Measurements from ENCODE around the gene SLC27A2.
A peak's percentile ranks its signal among the peaks of the same experiment; 100 is the strongest.
"Not testable (repeated sequence)": the region's sequence is repeated elsewhere in the genome, so short reads cannot be mapped to it uniquely, and the experiment has no call there.

SLC27A2 gene

DNA sequence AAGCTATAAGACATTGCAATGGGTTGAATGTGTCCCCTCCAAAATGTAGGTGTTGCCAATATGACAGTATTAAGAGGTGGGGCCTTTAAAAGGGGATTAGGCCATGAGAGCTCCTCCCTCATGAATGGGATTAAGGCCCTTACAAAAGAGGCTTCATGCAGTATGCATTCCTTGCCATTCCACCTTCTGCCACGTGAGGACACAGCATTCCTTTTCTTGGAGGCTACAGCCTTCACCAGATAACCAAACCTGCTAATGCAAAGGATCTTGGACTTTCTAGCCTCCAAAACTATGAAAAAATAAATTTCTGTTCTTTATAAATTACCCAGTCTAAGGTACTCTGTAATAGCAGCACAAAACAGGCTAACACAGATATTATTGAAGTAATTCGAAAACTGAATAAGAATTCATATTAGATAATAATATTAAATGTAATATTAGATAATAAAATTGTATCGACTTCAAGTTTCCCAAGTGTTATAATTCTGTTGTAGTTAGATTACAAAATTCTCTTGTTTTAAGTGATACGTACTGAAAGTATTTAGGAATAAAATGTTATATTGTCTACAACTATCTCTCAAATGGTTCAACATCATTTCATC, 33.5 kb upstream of the SLC27A2 start:
- H3K27me3 Mint-ChIP-seq: peaks cover 1% of the 10 kb centered on the region
- DNase-seq (no peak), ATAC-seq (no peak)
- no peak overlapping the region for H3K4me3 Mint-ChIP-seq
- H3K9me3 Mint-ChIP-seq: no peaks in the 10 kb centered on the region
- peaks cover 26% of the 10 kb centered on the region for H3K4me1 Mint-ChIP-seq
- no peaks in the 10 kb centered on the region for H3K36me3 Mint-ChIP-seq (ENCODE audit: low read depth)
- H3K27ac Mint-ChIP-seq: no peak overlapping the region

- H3K36me3 Mint-ChIP-seq (ENCODE audit: low read depth): no peaks in the 10 kb centered on the region
- ATAC-seq: peak; percentile 41
- H3K4me3 Mint-ChIP-seq: no peak overlapping the region
- H3K4me1 Mint-ChIP-seq: peaks cover 21% of the 10 kb centered on the region
- DNase-seq: no peak
- no peaks in the 10 kb centered on the region for H3K9me3 Mint-ChIP-seq
- peaks cover 1% of the 10 kb centered on the region for H3K27me3 Mint-ChIP-seq
- H3K27ac Mint-ChIP-seq: no peak overlapping the region
These were observed 32.9 kb upstream of the SLC27A2 start for GRCh38 chr15:50149090-50149489.

DNA sequence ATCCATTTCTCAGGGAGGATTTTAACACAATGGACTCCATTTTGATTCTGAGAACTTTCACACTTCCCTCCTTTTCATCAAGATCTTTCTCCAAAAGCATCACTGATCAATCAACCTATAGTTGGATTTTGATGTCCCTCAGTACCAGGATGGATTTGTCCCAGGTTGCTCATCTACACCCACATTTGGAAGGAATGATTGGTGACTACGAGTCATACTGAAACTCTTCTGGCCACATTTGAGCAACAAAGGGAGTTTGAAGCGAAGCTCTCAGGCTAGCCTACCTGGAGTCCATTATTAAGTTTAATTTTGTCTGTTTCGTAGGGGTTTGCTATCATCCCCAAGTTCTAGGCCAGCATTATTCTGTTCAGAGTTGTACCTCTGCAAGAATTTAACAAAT, 31.6 kb upstream of the SLC27A2 start:
- ATAC-seq (peak; percentile 59), DNase-seq (no peak)
- H3K27me3 Mint-ChIP-seq: peaks cover 1% of the 10 kb centered on the region
- H3K4me1 Mint-ChIP-seq: peaks cover 14% of the 10 kb centered on the region
- no peaks in the 10 kb centered on the region for H3K36me3 Mint-ChIP-seq (ENCODE audit: low read depth)
- no peak overlapping the region for H3K4me3 Mint-ChIP-seq
- H3K9me3 Mint-ChIP-seq: no peaks in the 10 kb centered on the region
- H3K27ac Mint-ChIP-seq: no peak overlapping the region

DNA sequence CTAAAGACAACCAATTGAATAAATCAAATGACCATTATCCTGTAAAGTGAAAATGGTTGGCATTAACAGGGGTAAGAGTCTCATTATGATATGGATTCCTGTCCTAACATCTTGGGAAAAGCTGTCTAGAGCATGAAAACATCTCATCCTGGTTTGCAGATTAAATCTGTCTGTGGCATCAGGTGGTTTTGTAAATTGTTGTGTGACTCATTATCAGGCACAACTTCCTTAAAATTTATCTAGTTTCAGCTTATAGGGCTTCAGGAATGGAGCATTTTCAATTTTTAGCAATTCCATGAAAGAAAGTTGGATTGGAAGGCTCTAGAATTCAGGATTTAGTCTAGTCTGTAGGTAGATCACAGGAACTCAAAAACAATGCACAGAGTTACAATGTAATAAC, 31.1 kb upstream of the SLC27A2 start:
- H3K4me3 Mint-ChIP-seq: no peak overlapping the region
- H3K36me3 Mint-ChIP-seq (ENCODE audit: low read depth): no peaks in the 10 kb centered on the region
- no peak overlapping the region for H3K27ac Mint-ChIP-seq
- no peaks in the 10 kb centered on the region for H3K9me3 Mint-ChIP-seq
- DNase-seq (no peak), ATAC-seq (no peak)
- H3K4me1 Mint-ChIP-seq: peaks cover 11% of the 10 kb centered on the region
- peaks cover 1% of the 10 kb centered on the region for H3K27me3 Mint-ChIP-seq

GRCh38 chr15:50151476-50151875, 30.5 kb upstream of the SLC27A2 start:
- no peak overlapping the region for H3K27ac Mint-ChIP-seq
- peaks cover 1% of the 10 kb centered on the region for H3K27me3 Mint-ChIP-seq
- peaks cover 11% of the 10 kb centered on the region for H3K4me1 Mint-ChIP-seq
- no peaks in the 10 kb centered on the region for H3K36me3 Mint-ChIP-seq (ENCODE audit: low read depth)
- ATAC-seq (no peak), DNase-seq (no peak)
- H3K9me3 Mint-ChIP-seq: no peaks in the 10 kb centered on the region
- no peak overlapping the region for H3K4me3 Mint-ChIP-seq

DNA sequence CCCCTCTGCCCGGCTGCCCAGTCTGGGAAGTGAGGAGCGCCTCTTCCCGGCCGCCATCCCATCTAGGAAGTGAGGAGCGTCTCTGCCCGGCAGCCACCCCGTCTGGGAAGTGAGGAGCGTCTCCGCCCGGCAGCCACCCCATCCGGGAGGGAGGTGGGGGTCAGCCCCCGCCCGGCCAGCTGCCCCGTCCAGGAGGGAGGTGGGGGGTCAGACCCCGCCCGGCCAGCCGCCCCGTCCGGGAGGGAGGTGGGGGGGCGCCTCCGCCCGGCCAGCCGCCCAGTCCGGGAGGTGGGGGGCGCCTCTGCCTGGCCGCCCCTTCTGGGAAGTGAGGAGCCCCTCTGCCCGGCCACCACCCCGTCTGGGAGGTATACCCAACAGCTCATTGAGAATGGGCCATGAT, 23.8 kb upstream of the SLC27A2 start:
- Mint-ChIP-seq H3K9me3 (peaks cover 29% of the 10 kb centered on the region), H3K27me3 (peaks cover 16% of the 10 kb centered on the region)
- H3K4me3 Mint-ChIP-seq; H3K4me1 Mint-ChIP-seq; DNase-seq; H3K27ac Mint-ChIP-seq; H3K36me3 Mint-ChIP-seq (ENCODE audit: low read depth); ATAC-seq: not testable (repeated sequence)

DNA sequence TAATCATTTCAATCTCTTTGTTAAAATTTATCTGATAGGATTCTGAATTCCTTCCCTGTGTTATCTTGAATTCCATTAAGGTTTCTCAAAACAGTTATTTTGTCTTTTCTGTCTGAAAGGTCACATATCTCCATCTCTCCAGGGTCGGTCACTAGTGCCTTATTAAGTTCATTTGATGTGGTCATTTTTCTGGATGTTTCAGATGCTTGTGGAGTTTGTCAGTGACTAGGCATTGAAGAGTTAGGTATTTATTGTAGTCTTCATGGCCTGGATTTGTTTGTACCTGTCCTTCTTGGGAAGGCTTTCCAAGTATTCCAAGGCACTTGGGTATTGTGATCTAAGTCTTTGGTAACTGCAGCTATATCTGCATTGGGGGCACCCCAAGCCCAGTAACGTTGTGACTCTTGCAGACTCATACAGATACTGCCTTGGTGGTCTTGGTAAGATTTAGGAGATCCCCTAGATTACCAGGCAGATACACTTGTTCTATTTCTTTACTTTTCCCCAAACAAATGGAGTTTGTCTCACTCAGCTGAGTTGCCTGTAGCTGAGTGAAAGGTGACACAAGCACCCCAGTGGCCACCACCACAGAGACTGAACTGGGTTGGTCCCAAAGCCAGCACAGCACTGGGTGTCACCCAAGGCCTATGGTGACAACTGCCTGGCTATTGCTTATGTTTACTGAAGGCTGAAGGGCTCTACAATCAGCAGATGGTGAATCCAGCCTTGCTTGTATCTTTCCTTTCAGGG, 18.9 kb upstream of the SLC27A2 start:
- Mint-ChIP-seq H3K4me1 (peaks cover 11% of the 10 kb centered on the region), H3K4me3 (no peak overlapping the region), H3K27ac (no peak overlapping the region), H3K9me3 (peaks cover 18% of the 10 kb centered on the region), H3K27me3 (peaks cover 22% of the 10 kb centered on the region), H3K36me3 (ENCODE audit: low read depth) (no peaks in the 10 kb centered on the region)
- DNase-seq (no peak), ATAC-seq (peak; percentile 52)

GRCh38 chr15:50163719-50164410, 18.1 kb upstream of the SLC27A2 start:
- DNase-seq (no peak), ATAC-seq (no peak)
- peaks cover 17% of the 10 kb centered on the region for H3K9me3 Mint-ChIP-seq
- H3K4me3 Mint-ChIP-seq: no peak overlapping the region
- H3K36me3 Mint-ChIP-seq (ENCODE audit: low read depth): no peaks in the 10 kb centered on the region
- peaks cover 22% of the 10 kb centered on the region for H3K27me3 Mint-ChIP-seq
- peaks cover 11% of the 10 kb centered on the region for H3K4me1 Mint-ChIP-seq
- no peak overlapping the region for H3K27ac Mint-ChIP-seq

GRCh38 chr15:50164458-50164857, 17.5 kb upstream of the SLC27A2 start:
- ATAC-seq: no peak
- Mint-ChIP-seq H3K36me3 (ENCODE audit: low read depth) (no peaks in the 10 kb centered on the region), H3K4me3 (no peak overlapping the region), H3K4me1 (peaks cover 11% of the 10 kb centered on the region), H3K27ac (no peak overlapping the region), H3K9me3 (peaks cover 11% of the 10 kb centered on the region), H3K27me3 (peaks cover 22% of the 10 kb centered on the region)
- DNase-seq: no peak

DNA sequence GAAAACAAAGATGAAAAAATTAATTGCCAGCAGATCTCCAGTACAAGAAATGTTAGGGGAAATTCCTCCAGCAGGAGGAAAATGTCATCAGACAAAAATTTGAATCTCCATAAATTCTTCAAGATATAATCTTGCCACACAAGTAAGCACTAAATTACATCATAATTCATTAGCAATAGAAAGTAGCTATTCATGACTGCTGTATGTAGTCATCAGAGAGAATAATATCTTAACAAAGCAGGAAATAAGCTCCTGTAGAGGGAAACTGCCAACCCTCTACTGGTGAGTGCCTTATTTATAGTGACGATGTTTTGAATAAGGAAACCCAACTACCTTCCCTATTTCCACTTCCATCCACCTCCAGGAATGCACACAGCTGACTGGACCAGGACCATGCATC, 15.8 kb upstream of the SLC27A2 start:
- no peak overlapping the region for H3K4me3 Mint-ChIP-seq

GRCh38 chr15:50167110-50167509, 14.9 kb upstream of the SLC27A2 start:
- Mint-ChIP-seq H3K4me1 (peaks cover 11% of the 10 kb centered on the region), H3K9me3 (peaks cover 11% of the 10 kb centered on the region), H3K4me3 (no peak overlapping the region), H3K27me3 (peaks cover 18% of the 10 kb centered on the region), H3K36me3 (ENCODE audit: low read depth) (no peaks in the 10 kb centered on the region), H3K27ac (no peak overlapping the region)
- DNase-seq (no peak), ATAC-seq (no peak)

More for the DNA sequence above, 15.8 kb upstream of the SLC27A2 start:
- no peaks in the 10 kb centered on the region for H3K36me3 Mint-ChIP-seq (ENCODE audit: low read depth)
- ATAC-seq (no peak), DNase-seq (no peak)
- H3K27ac Mint-ChIP-seq: no peak overlapping the region
- H3K4me1 Mint-ChIP-seq: peaks cover 11% of the 10 kb centered on the region
- H3K9me3 Mint-ChIP-seq: peaks cover 5% of the 10 kb centered on the region
- peaks cover 18% of the 10 kb centered on the region for H3K27me3 Mint-ChIP-seq

DNA sequence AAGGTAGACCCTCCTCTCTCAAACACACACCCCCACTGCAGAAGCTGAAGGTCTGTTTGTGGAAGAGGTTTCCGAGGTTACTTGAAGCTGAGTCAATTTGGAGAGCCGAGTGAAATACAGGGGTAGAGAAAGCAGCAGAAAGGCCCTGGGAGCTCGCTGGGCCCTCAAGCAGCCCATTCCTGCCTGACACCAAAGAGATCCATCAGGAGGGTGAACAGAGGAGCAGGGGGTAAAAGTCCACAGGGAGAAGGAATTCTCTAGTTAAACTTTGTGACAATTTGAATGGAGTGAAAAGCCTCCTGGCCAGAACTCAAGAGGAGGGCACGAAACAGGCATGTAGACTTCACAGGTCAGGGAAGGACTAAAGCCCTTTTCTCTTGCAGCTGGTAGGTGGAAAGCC, 13.6 kb upstream of the SLC27A2 start:
- ATAC-seq (no peak), DNase-seq (no peak)
- Mint-ChIP-seq H3K4me3 (no peak overlapping the region), H3K4me1 (peaks cover 11% of the 10 kb centered on the region), H3K27ac (no peak overlapping the region), H3K36me3 (ENCODE audit: low read depth) (no peaks in the 10 kb centered on the region), H3K27me3 (peaks cover 11% of the 10 kb centered on the region), H3K9me3 (peaks cover 6% of the 10 kb centered on the region)

- peaks cover 6% of the 10 kb centered on the region for H3K9me3 Mint-ChIP-seq
- H3K4me1 Mint-ChIP-seq: peaks cover 11% of the 10 kb centered on the region
- ATAC-seq (no peak), DNase-seq (no peak)
- peaks cover 8% of the 10 kb centered on the region for H3K27me3 Mint-ChIP-seq
- H3K4me3 Mint-ChIP-seq: no peak overlapping the region
- H3K36me3 Mint-ChIP-seq (ENCODE audit: low read depth): no peaks in the 10 kb centered on the region
- no peak overlapping the region for H3K27ac Mint-ChIP-seq
These were observed 13.1 kb upstream of the SLC27A2 start for GRCh38 chr15:50168783-50169411.

- H3K9me3 Mint-ChIP-seq: peaks cover 12% of the 10 kb centered on the region
- not testable (repeated sequence) for DNase-seq; H3K4me3 Mint-ChIP-seq; ATAC-seq; H3K4me1 Mint-ChIP-seq; H3K27ac Mint-ChIP-seq; H3K36me3 Mint-ChIP-seq (ENCODE audit: low read depth)
- H3K27me3 Mint-ChIP-seq: peaks cover 14% of the 10 kb centered on the region
These were observed 9.6 kb upstream of the SLC27A2 start for GRCh38 chr15:50172360-50172895.

Data from activated naive CD8-positive, alpha-beta T cell treated with anti-CD3 and anti-CD28 coated beads, Interleukin-2, amount 50 U/mL, for 24 hours (primary cell).